ENCODE results near the gene LYZL4. TPM values are rescaled to one million over a fixed set of nuclear protein-coding genes. Genes with fewer than 3 reads are reported as not detected.

LYZL4 gene
- total and polyA plus RNA-seq, 2 of the 4 experiments (the other 2 are of a cell fraction), result not detected

- ATAC-seq (ENCODE audit: low read depth) (no peak), DNase-seq (no peak)
- ChIA-PET CTCF (interaction anchor here (1.6 kb wide), 1 partner anchor 210 kb away, joined by 3 read pairs; no protein-coding TSS in a partner anchor), POLR2A (ENCODE audit: unreplicated experiment) (no interaction called here)
- in situ Hi-C loops (cut with MboI; ENCODE audit: low sequenced_read_pairs) (loop anchor here (5.0 to 25.0 kb wide), 4 partner anchors 192 to 545 kb away; no protein-coding TSS in a partner anchor), intact Hi-C loops (cut with micrococcal nuclease) (loop anchor here (5.0 to 10.0 kb wide), 2 partner anchors 322 to 1855 kb away; no protein-coding TSS in a partner anchor), dilution Hi-C loops (cut with HindIII; ENCODE audit: low sequenced_read_pairs, unreplicated experiment) (no loop called here)
- WGBS, 2 experiments (ENCODE audit: extremely low coverage in 2 of 2, insufficient read length in 1 of 2), result 61% methylated on average over 7 of the region's 10 CpGs; no CpG with 5 or more reads in 1 of the 2 experiments
- Histone ChIP-seq H3K9ac (ENCODE audit: low read depth, low read length) (no peak overlapping the region), H3K27ac (ENCODE audit: insufficient read depth, low read length) (no peak overlapping the region), H3K79me1 (ENCODE audit: low read depth in 1 of 2, low read length in 2 of 2) (no peaks in the 10 kb centered on the region), H2AK5ac (ENCODE audit: low read depth, low read length) (no peak overlapping the region), H2BK15ac (ENCODE audit: low read depth, low read length) (no peak overlapping the region), H3K36me3 (ENCODE audit: control insufficient read depth, insufficient read depth, low read length) (no peaks in the 10 kb centered on the region), H2AK9ac (replicated peaks; ENCODE audit: low read depth, low read length, poor library complexity) (no peak overlapping the region), H4K20me1 (ENCODE audit: insufficient read depth, low read length) (no peaks in the 10 kb centered on the region), H2BK20ac (ENCODE audit: low read depth, low read length) (no peak overlapping the region), H3K4me1 (ENCODE audit: control insufficient read depth, insufficient read depth, low read length) (no peaks in the 10 kb centered on the region), H4K91ac (ENCODE audit: insufficient read depth, low read depth, low read length) (no peak overlapping the region), H3K27me3 (ENCODE audit: control insufficient read depth, insufficient read depth, low read length) (peaks cover 11% of the 10 kb centered on the region), H3K14ac (replicated peaks; ENCODE audit: low read depth, low read length) (no peak overlapping the region), H3K4ac (ENCODE audit: low read depth, low read length) (no peak overlapping the region), H4K5ac (ENCODE audit: low read depth, low read length) (no peak overlapping the region), H3K18ac (ENCODE audit: low read depth, low read length) (no peak overlapping the region), H3K4me2 (ENCODE audit: low read depth, low read length) (no peak overlapping the region), H2AFZ (replicated peaks; ENCODE audit: low read length, poor library complexity) (no peak overlapping the region), H3K9me3 (ENCODE audit: control insufficient read depth, insufficient read depth, low read length) (no peaks in the 10 kb centered on the region), H3K23ac (ENCODE audit: low read depth, low read length) (no peak overlapping the region), H4K8ac (ENCODE audit: low read depth in 2 of 2, low read length in 2 of 2) (no peak overlapping the region), H2BK5ac (ENCODE audit: low read depth, low read length, poor library complexity, severe bottlenecking) (no peak overlapping the region), H2BK120ac (ENCODE audit: low read depth, low read length) (no peak overlapping the region), H3K4me3 (ENCODE audit: insufficient read depth, low read depth, low read length) (no peak overlapping the region), H3K9me1 (ENCODE audit: insufficient read depth, low read length) (no peaks in the 10 kb centered on the region), H3K56ac (ENCODE audit: extremely low read depth, insufficient read depth, low read length) (no peak overlapping the region)
- no TSS peak for BruUV-seq (replicated peaks)
- TF ChIP-seq FOS (IDR thresholded peaks at IDR 0.05; ENCODE audit: low read depth, low read length) (no peak), MXI1 (IDR thresholded peaks at IDR 0.05; ENCODE audit: borderline replicate concordance, low read depth, low read length) (no peak), RAD21 (IDR thresholded peaks at IDR 0.05; ENCODE audit: low read length) (no peak), SMC3 (IDR thresholded peaks at IDR 0.05; ENCODE audit: low read depth, low read length) (no peak), RCOR1 (IDR thresholded peaks at IDR 0.05; ENCODE audit: insufficient replicate concordance, low read length) (no peak), CEBPB (IDR thresholded peaks at IDR 0.05; ENCODE audit: low read depth, low read length) (no peak), MAFK (IDR thresholded peaks at IDR 0.05; ENCODE audit: low read depth, low read length) (no peak), RFX5 (IDR thresholded peaks at IDR 0.05; ENCODE audit: low read depth, low read length) (no peak)
- TF ChIP-seq, protein P1, sequence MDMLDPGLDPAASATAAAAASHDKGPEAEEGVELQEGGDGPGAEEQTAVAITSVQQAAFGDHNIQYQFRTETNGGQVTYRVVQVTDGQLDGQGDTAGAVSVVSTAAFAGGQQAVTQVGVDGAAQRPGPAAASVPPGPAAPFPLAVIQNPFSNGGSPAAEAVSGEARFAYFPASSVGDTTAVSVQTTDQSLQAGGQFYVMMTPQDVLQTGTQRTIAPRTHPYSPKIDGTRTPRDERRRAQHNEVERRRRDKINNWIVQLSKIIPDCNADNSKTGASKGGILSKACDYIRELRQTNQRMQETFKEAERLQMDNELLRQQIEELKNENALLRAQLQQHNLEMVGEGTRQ (IDR thresholded peaks at IDR 0.05; ENCODE audit: low read depth, low read length), result no peak
Measured at GRCh38 chr3:42439261-42440115, 29.1 kb upstream of the LYZL4 start.

All from IMR-90 (cell line).